AG10803 (cell line): ENCODE data around the gene CAVIN2.

Experiments used
- DNase-seq: peaks from one replicate; pipeline ENCODE4 v3.0.0; 2010; ENCODE audit warnings: low read depth
- H3K4me3 ChIP-seq: 2 replicates; pipeline ENCODE4 v1.5.1; 2011; ENCODE audit warnings: mild to moderate bottlenecking, low read length, control low read depth
- CTCF ChIP-seq: conservative IDR thresholded peaks from 2 replicates; pipeline ENCODE4 v1.5.1; 2011; ENCODE audit warnings: mild to moderate bottlenecking, low read length, control low read depth, inconsistent platforms

The CAVIN2 gene

GRCh38 chr2:191864628-191865374, 17.9 kb upstream of the CAVIN2 start:
- no peak overlapping the region for H3K4me3 ChIP-seq
- no peak for TF ChIP-seq CTCF
- DNase-seq = no peak

- no peak overlapping the region for H3K4me3 ChIP-seq
- no peak for DNase-seq
- no peak for TF ChIP-seq CTCF
Measured at GRCh38 chr2:191863988-191864387, 17.1 kb upstream of the CAVIN2 start.

- no peak overlapping the region for H3K4me3 ChIP-seq
- TF ChIP-seq CTCF = no peak
- no peak for DNase-seq
Measured at GRCh38 chr2:191862156-191862775, 15.4 kb upstream of the CAVIN2 start.

- DNase-seq = no peak
- TF ChIP-seq CTCF = no peak
- H3K4me3 ChIP-seq = no peak overlapping the region
Measured at GRCh38 chr2:191860760-191861466, 14.0 kb upstream of the CAVIN2 start.

GRCh38 chr2:191859681-191860080, 12.8 kb upstream of the CAVIN2 start:
- DNase-seq = no peak
- TF ChIP-seq CTCF = no peak
- no peak overlapping the region for H3K4me3 ChIP-seq

GRCh38 chr2:191857886-191858285, 11.0 kb upstream of the CAVIN2 start:
- DNase-seq = no peak
- no peak overlapping the region for H3K4me3 ChIP-seq
- no peak for TF ChIP-seq CTCF

- no peak overlapping the region for H3K4me3 ChIP-seq
- peak; percentile 47 for DNase-seq
- no peak for TF ChIP-seq CTCF
Measured at GRCh38 chr2:191857259-191857805, 10.4 kb upstream of the CAVIN2 start.
